Dendritic cell treated with granulocyte-macrophage colony-stimulating factor and Interleukin-4, amounts not matched to agents 40 ng/mL and 50 ng/mL, for 4 days (primary cell): ENCODE data around the gene USP6.
"Not testable (repeated sequence)": the region's sequence is repeated elsewhere in the genome, so short reads cannot be mapped to it uniquely, and the experiment has no call there.

Source experiments
- H3K27ac Mint-ChIP-seq: one replicate; pipeline ENCODE4 v1.8.0; 2022; ENCODE audit warnings: mild to moderate bottlenecking, mixed read lengths
- H3K27me3 Mint-ChIP-seq: one replicate; pipeline ENCODE4 v1.8.0; 2022; ENCODE audit warnings: mild to moderate bottlenecking, mixed read lengths
- H3K36me3 Mint-ChIP-seq: one replicate; pipeline ENCODE4 v1.8.0; 2022; ENCODE audit warnings: low read depth, mixed read lengths
- H3K4me1 Mint-ChIP-seq: one replicate; pipeline ENCODE4 v1.8.0; 2022; ENCODE audit warnings: low read depth, mixed read lengths
- H3K4me3 Mint-ChIP-seq: one replicate; pipeline ENCODE4 v1.8.0; 2022; ENCODE audit warnings: mild to moderate bottlenecking, moderate library complexity, mixed read lengths
- H3K9me3 Mint-ChIP-seq: one replicate; pipeline ENCODE4 v1.8.0; 2022; ENCODE audit warnings: mixed read lengths
- intact Hi-C: fragments of 100-400 bp; cut with micrococcal nuclease; formaldehyde crosslinking; loops from one replicate; pipeline ENCODE4 v1.15.0; 2022

USP6 gene

GRCh38 chr17:5100832-5101231, 15.0 kb upstream of the USP6 start:
- Mint-ChIP-seq H3K27me3 (peaks cover 56% of the 10 kb centered on the region), H3K36me3 (peaks cover 11% of the 10 kb centered on the region), H3K4me1 (peaks cover 18% of the 10 kb centered on the region), H3K9me3 (peaks cover 42% of the 10 kb centered on the region), H3K27ac (no peak overlapping the region), H3K4me3 (no peak overlapping the region)
- intact Hi-C loops: no loop called here

- Mint-ChIP-seq H3K36me3 (peaks cover 62% of the 10 kb centered on the region), H3K27ac (peak overlapping the region; percentile 94), H3K9me3 (peaks cover 36% of the 10 kb centered on the region), H3K27me3 (peaks cover 17% of the 10 kb centered on the region), H3K4me1 (peaks cover 36% of the 10 kb centered on the region), H3K4me3 (peak overlapping the region; percentile 90)
- intact Hi-C loops: loop anchor here (5.0 kb wide), 1 partner anchor 34 kb away; the partner anchor contains the start of gene ZFP3
Observed at GRCh38 chr17:5110816-5111215, 5.0 kb upstream of the USP6 start.

- H3K4me1 Mint-ChIP-seq: peaks cover 38% of the 10 kb centered on the region
- peaks cover 55% of the 10 kb centered on the region for H3K36me3 Mint-ChIP-seq
- H3K27ac Mint-ChIP-seq: peak within 1 kb of the TSS; percentile 94
- H3K9me3 Mint-ChIP-seq: peaks cover 28% of the 10 kb centered on the region
- H3K4me3 Mint-ChIP-seq: peak within 1 kb of the TSS; percentile 90
- H3K27me3 Mint-ChIP-seq: peaks cover 24% of the 10 kb centered on the region
- intact Hi-C loops: loop anchor here (5.0 kb wide), 1 partner anchor 34 kb away; the partner anchor contains the start of gene ZFP3
Observed at GRCh38 chr17:5111402-5112204, 4.2 kb upstream of the USP6 start, which contains the start of gene ZNF232. ZNF232 (minus strand) TSS chr17:5111878; CDS start chr17:5111822, 56 bp downstream.

- peaks cover 81% of the 10 kb centered on the region for H3K27me3 Mint-ChIP-seq
- peaks cover 9% of the 10 kb centered on the region for H3K9me3 Mint-ChIP-seq
Observed at GRCh38 chr17:5118219-5118618, 2.4 kb downstream of the USP6 start.

GRCh38 chr17:5120036-5120435, 4.2 kb downstream of the USP6 start:
- Mint-ChIP-seq H3K4me1 (peaks cover 10% of the 10 kb centered on the region), H3K4me3 (no peak overlapping the region), H3K27me3 (peaks cover 88% of the 10 kb centered on the region), H3K9me3 (peaks cover 9% of the 10 kb centered on the region), H3K36me3 (peaks cover under 1% of the 10 kb centered on the region), H3K27ac (no peak overlapping the region)
- intact Hi-C loops: no loop called here

More at GRCh38 chr17:5118219-5118618, 2.4 kb downstream of the USP6 start:
- H3K36me3 Mint-ChIP-seq: peaks cover 13% of the 10 kb centered on the region
- H3K4me1 Mint-ChIP-seq: peaks cover 13% of the 10 kb centered on the region
- H3K4me3 Mint-ChIP-seq: no peak overlapping the region
- H3K27ac Mint-ChIP-seq: no peak overlapping the region
- intact Hi-C loops: no loop called here

GRCh38 chr17:5120436-5121185, 4.8 kb downstream of the USP6 start:
- H3K4me1 Mint-ChIP-seq, intact Hi-C loops, H3K36me3 Mint-ChIP-seq, H3K4me3 Mint-ChIP-seq, H3K27ac Mint-ChIP-seq, H3K9me3 Mint-ChIP-seq: not testable (repeated sequence)
- H3K27me3 Mint-ChIP-seq: peaks cover 82% of the 10 kb centered on the region

GRCh38 chr17:5121186-5121841, 5.5 kb downstream of the USP6 start:
- peaks cover 78% of the 10 kb centered on the region for H3K27me3 Mint-ChIP-seq
- no peak overlapping the region for H3K27ac Mint-ChIP-seq
- H3K4me3 Mint-ChIP-seq: no peak overlapping the region
- peaks cover 5% of the 10 kb centered on the region for H3K4me1 Mint-ChIP-seq
- H3K36me3 Mint-ChIP-seq: no peaks in the 10 kb centered on the region
- H3K9me3 Mint-ChIP-seq: peaks cover 9% of the 10 kb centered on the region
- intact Hi-C loops: no loop called here

GRCh38 chr17:5122056-5122455, 6.2 kb downstream of the USP6 start:
- intact Hi-C loops, H3K36me3 Mint-ChIP-seq, H3K27ac Mint-ChIP-seq, H3K4me1 Mint-ChIP-seq, H3K9me3 Mint-ChIP-seq, H3K4me3 Mint-ChIP-seq: not testable (repeated sequence)
- H3K27me3 Mint-ChIP-seq: peaks cover 75% of the 10 kb centered on the region

GRCh38 chr17:5122586-5123342, 6.9 kb downstream of the USP6 start:
- intact Hi-C loops: no loop called here
- H3K4me3 Mint-ChIP-seq: peak overlapping the region; percentile 60
- no peak overlapping the region for H3K27ac Mint-ChIP-seq
- no peaks in the 10 kb centered on the region for H3K36me3 Mint-ChIP-seq
- H3K27me3 Mint-ChIP-seq: peaks cover 70% of the 10 kb centered on the region
- peaks cover 9% of the 10 kb centered on the region for H3K9me3 Mint-ChIP-seq
- H3K4me1 Mint-ChIP-seq: no peaks in the 10 kb centered on the region

- intact Hi-C loops: no loop called here
- H3K27me3 Mint-ChIP-seq: peaks cover 62% of the 10 kb centered on the region
- peaks cover 3% of the 10 kb centered on the region for H3K9me3 Mint-ChIP-seq
- no peaks in the 10 kb centered on the region for H3K4me1 Mint-ChIP-seq
- H3K36me3 Mint-ChIP-seq: no peaks in the 10 kb centered on the region
- no peak overlapping the region for H3K4me3 Mint-ChIP-seq
- H3K27ac Mint-ChIP-seq: no peak overlapping the region
Observed at GRCh38 chr17:5123343-5124124, 7.7 kb downstream of the USP6 start.

GRCh38 chr17:5124125-5124760, 8.4 kb downstream of the USP6 start:
- H3K36me3 Mint-ChIP-seq, H3K27ac Mint-ChIP-seq, H3K4me3 Mint-ChIP-seq, H3K9me3 Mint-ChIP-seq, H3K4me1 Mint-ChIP-seq, intact Hi-C loops: not testable (repeated sequence)
- peaks cover 56% of the 10 kb centered on the region for H3K27me3 Mint-ChIP-seq

- H3K27me3 Mint-ChIP-seq: peaks cover 52% of the 10 kb centered on the region
- H3K27ac Mint-ChIP-seq, H3K9me3 Mint-ChIP-seq, H3K36me3 Mint-ChIP-seq, H3K4me3 Mint-ChIP-seq, H3K4me1 Mint-ChIP-seq, intact Hi-C loops: not testable (repeated sequence)
Observed at GRCh38 chr17:5124896-5125295, 9.1 kb downstream of the USP6 start.
